Epithelial cell of esophagus (primary cell): ENCODE data around the gene TP53.

Experiments used
- DNase-seq: peaks from one replicate; pipeline ENCODE4 v3.0.0; 2010; ENCODE audit warnings: low read depth
- H3K4me3 ChIP-seq: 2 replicates; pipeline ENCODE4 v1.5.1; 2011; ENCODE audit warnings: mild to moderate bottlenecking, low read length, control low read depth
- CTCF ChIP-seq: IDR thresholded peaks from 2 replicates; pipeline ENCODE4 v1.5.1; 2011; ENCODE audit warnings: low read depth, mild to moderate bottlenecking, low read length, control low read depth, inconsistent platforms; ENCODE audit not compliant: insufficient read depth; ENCODE audit errors: missing control alignments

The TP53 gene

GRCh38 chr17:7620835-7621234 is 66.5 kb downstream of the TP53 start:
- no peak for TF ChIP-seq CTCF
- DNase-seq = no peak
- H3K4me3 ChIP-seq = no peak overlapping the region

- no peak overlapping the region for H3K4me3 ChIP-seq
- no peak for TF ChIP-seq CTCF
- DNase-seq = no peak
These were observed 68.7 kb downstream of the TP53 start for GRCh38 chr17:7618608-7619007.
